Fibroblast of skin of scalp (primary cell): ENCODE results near the gene DTWD2.
"Not testable (repeated sequence)": the region's sequence is repeated elsewhere in the genome, so short reads cannot be mapped to it uniquely, and the experiment has no call there.

ENCODE experiments used
- DNase-seq: peaks from one replicate; pipeline ENCODE4 v3.0.0-alpha.2; 2013

The DTWD2 gene

DNA sequence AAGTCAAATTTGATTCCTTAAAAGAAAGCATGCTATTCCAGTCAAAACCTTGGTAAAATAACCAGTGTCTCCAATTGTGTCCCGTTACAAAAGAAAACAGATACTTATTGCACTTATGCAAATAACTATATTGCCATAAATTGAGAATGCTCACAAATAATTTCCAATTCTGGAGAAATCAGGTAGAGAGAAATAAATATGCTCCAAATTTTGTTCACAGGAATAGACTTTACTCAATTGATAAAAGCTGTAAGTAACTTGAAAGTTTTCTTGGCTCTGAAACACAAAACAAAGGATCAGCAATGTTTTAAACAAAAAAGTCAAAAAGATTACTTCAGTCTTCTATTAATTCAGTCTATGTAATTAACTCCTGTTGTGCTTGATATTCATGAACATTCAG is 7.8 kb upstream of the DTWD2 start:
- DNase-seq = no peak

DNA sequence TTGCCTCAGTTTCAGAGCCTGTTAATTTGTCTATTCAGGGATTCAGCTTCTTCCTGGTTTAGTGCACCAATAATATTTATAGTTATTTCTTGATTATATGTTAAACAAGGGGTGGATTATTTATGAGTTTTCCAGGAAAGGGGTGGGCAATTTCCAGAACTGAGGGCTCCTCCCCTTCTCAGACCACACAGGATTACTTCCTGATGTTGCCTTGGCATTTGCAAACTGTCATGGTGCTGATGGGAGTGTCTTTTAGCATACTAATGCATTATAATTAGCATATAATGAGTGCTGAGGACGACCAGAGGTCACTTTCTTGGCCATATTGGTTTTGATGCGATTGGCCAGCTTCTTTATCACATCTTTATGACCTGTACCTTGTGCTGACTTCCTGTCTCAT is 6.2 kb upstream of the DTWD2 start:
- no peak for DNase-seq

DNA sequence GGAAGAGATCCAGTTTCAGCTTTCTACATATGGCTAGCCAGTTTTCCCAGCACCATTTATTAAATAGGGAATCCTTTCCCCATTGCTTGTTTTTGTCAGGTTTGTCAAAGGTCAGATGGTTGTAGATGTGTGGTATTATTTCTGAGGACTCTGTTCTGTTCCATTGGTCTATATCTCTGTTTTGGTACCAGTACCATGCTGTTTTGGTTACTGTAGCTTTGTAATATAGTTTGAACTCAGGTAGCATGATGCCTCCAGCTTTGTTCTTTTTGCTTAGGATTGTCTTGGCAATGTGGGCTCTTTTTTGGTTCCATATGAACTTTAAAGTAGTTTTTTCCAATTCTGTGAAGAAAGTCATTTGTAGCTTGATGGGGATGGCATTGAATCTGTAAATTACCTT is 4.8 kb upstream of the DTWD2 start:
- DNase-seq = not testable (repeated sequence)

GRCh38 chr5:118992055-118992454 is 3.7 kb upstream of the DTWD2 start:
- not testable (repeated sequence) for DNase-seq

DNA sequence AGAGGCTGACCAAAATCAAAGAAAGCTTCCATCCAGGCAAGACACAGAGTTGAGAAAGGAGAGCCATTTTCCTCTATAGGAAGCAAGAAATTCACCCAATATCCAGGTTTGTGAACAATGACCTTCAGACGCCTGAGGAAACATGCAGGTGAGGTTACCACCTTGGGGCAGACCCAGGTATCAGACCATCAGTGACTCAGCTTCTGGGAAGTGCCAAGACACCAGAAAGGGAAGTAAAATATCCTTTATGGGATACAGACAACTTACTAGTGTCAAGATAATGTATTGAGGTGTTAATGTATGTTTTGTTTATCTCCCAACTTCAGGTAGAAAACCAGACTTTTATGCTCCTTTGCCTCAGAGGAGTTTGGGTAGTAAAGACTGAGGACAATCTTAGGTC is 2.2 kb upstream of the DTWD2 start:
- no peak for DNase-seq

DNA sequence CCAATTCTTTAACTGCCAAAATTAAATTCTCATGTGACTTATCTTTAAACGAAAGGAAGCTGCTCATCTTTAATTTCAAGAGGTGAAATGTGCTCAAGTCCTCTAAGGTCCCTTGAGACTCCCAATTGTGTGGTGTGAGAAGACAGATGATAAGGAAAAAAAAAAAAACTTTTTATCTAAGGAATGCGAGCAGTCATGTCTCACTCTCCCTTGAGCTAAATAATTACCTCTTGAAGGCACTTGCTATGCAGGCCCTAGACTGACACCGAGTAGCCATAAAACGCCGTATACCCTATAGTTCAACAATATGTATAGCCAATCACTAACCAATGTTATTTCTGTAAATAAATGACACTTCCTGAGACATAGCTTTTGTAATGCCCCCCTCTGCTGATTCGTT is 1.5 kb upstream of the DTWD2 start:
- DNase-seq = peak; percentile 8

- DNase-seq = no peak
Observed at GRCh38 chr5:118988866-118989180, 476 bp upstream of the DTWD2 start.

DNA sequence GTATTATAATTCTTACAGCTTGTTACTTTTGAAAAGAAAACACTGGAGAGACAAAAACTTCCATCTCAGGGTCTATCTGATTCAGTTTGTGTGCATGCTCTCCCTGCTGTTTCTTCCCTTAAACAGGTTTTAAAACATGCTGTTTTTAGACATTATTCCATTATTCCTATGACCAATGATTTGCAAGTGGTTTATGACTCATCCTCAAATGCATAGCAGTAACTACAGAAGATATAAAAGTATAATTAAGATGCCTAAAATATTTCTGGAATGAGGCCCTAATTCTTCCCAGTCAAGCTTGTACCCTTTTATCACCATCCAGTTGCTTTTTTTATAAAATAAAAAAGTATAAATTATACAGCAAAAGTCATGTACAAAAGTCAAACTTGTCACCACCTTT is 3.7 kb downstream of the DTWD2 start:
- DNase-seq = peak; percentile 86

DNA sequence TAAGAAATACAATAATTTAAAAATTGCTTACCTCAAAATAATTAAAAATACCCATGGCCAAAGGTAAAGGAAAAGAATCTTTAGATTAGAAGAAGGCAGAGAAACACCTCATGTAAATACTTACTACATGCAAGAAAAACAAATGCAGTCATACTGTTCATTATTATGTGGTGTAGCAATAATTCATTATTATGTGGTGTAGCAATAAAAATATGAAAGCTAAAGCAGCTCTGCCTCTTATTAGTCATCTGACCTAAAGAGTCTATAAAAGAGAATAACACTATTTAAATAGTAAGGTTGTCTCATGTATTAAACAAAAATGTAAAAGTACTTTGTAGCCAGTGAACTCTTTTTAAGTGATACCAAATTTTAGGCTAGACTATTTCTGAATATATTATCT is 6.6 kb downstream of the DTWD2 start:
- no peak for DNase-seq

DNA sequence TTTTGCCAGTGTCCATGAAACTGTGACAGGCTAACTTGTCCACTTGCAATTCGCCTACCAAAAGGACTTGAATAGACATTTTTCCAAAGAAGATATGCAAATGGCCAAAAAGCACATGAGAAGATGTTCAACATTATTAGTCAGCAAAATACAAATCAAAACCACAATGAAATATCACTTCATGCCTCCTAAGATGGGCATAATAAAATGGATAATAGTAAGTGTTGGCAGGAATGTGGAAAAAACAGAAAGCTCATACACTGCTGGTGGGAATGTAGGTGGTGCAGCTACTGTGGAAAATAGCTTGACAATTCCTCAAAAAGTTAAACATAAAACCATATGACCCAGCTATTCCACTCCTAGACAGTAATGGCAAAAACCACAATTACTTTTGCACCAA is 7.9 kb downstream of the DTWD2 start:
- no peak for DNase-seq

GRCh38 chr5:118980017-118980416 is 8.3 kb downstream of the DTWD2 start:
- DNase-seq = no peak

- not testable (repeated sequence) for DNase-seq
Observed at GRCh38 chr5:118973779-118974445, 14.4 kb downstream of the DTWD2 start.

DNA sequence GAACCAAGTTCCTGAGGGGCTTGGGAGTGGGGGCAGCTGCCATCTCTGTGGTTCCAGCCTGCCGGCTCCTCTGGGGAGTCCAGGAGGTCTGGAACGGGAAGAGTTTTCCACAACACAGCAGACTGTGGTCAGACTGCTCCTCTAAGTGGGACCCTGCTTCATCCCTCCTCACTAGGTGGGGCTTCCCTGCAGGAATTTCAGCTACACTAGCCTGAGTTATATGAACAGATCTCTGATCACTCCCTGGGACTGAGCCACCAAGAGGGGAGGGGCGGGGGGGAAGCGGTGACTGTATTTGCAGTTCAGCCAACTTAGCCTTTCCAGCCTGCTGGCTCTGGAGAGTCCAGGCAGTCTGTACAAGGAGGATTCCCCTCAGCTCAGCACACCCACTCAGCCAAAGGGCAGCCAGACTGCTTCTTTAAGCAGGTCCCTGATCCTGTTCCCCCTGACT is 19.4 kb downstream of the DTWD2 start:
- DNase-seq = peak; percentile 27

DNA sequence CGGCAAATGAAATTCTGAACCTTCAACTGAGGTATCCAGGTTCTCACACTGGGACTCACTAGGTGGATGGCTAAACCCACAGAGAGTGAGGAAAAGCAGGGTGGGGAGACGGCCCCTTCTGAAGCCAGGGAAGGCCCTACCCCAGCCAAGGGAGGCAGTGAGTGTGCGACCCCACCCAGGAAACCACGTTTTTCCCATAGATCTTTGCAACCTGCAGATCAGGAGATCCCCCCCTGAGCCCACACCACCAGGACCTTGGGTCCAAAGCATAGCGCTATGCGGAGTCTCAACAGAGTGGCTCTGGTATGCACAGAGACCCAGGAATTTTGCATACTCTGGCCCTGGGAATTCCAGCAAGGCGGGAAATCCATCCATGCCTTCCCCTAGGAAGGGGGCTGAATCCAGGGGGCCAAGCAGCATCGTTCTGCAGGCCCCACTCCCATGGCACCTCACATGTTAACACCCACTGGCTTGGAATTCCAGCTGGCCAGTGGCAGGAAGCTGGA is 19.9 kb downstream of the DTWD2 start:
- no peak for DNase-seq

DNA sequence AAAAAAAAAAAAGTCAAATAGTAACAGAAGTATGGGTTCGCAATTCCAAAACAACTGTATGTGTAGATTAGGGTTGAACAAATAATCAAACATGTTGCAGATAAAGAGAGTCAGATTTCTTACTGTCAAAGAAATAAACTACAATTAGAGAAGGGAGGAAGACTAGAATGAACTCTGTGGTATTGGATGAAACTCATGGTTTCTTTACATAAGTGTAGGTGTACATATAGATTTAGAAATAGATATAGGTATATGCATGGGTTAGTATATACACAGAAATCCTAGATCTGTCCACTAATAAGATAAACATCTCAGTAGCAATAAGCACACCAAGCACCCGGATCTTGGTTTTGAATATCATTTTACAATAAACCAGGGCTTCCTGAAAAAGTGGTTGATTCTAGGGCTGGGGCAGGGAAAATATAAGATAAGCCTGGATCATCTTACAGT is 21.3 kb downstream of the DTWD2 start:
- DNase-seq = no peak

GRCh38 chr5:118965890-118966289 is 22.5 kb downstream of the DTWD2 start:
- no peak for DNase-seq

DNA sequence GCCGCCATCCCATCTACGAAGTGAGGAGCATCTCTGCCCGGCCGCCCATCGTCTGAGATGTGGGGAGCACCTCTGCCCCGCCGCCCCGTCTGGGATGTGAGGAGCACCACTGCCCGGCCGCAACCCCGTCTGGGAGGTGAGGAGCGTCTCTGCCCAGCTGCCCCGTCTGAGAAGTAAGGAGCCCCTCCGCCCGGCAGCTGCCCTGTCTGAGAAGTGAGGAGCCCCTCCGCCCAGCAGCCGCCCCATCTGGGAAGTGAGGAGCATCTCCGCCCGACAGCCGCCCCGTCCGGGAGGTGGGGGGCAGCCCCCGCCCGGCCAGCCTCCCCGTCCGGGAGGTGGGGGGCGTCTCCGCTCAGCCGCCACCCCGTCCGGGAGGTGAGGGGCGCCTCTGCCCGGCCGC is 23.4 kb downstream of the DTWD2 start:
- not testable (repeated sequence) for DNase-seq

DNA sequence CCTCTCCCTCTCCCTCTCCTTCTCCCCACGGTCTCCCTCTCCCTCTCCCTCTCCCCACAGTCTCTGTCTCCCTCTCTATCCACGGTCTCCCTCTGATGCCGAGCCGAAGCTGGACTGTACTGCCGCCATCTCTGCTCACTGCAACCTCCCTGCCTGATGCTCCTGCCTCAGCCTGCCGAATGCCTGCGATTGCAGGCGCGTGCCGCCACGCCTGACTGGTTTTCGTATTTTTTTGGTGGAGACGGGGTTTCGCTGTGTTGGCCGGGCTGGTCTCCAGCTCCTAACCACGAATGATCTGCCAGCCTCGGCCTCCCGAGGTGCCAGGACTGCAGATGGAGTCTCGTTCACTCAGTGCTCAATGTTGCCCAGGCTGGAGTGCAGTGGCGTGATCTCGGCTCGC is 24.0 kb downstream of the DTWD2 start:
- not testable (repeated sequence) for DNase-seq

DNA sequence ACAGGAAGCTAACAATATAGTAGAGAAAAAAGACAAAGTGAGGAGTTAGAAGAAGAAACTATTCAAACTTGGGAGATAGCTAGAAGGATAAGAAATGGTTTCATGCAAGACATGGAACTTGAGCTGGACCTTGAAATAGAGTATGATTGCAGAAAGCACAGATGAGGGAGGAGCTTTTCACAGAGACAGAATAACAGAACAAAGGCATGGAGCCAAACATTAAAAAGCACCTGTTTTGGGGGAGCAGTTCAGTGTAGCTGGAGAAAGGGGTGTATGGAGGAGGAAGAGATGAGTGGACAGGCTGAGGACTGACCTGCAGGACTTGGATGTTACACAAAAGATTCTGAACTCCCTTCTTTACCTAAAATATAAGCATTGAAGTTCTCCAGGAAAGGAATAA is 25.2 kb downstream of the DTWD2 start:
- no peak for DNase-seq

DNA sequence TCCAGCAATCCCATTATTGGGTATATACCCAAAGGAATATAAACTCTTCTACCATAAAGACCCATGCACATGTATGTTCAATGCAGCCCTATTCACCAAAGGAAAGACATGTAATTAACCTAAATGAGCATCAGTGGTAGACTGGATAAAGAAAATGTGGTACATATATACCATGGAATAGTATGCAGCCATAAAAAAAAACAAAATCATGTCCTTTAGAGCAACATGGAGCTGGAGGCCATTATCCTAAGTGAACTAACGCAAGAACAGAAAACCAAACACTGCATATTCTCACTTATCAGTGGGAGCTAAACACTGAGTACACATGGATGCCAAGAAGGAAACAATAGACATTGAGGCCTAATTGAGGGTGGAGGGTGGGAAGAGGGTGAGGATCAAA is 27.8 kb downstream of the DTWD2 start:
- DNase-seq = no peak

DNA sequence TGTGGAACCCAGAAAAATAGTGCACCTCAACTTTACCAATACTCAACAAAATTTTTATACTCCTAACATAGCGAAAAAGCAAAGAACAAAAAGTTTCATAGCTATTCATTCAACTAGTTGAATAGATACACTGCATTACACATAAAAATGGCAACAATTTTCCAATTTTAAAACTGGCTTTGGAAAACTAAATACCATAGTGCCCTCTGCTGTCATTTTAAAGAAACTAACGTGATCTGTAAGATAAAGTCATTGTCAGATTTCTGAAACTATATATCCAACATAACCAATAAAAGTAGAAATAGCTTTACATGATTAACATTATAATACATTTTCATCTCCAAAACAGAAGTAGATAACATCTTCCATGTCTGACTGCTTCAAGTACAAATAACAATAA is 31.6 kb downstream of the DTWD2 start:
- DNase-seq = peak; percentile 18

DNA sequence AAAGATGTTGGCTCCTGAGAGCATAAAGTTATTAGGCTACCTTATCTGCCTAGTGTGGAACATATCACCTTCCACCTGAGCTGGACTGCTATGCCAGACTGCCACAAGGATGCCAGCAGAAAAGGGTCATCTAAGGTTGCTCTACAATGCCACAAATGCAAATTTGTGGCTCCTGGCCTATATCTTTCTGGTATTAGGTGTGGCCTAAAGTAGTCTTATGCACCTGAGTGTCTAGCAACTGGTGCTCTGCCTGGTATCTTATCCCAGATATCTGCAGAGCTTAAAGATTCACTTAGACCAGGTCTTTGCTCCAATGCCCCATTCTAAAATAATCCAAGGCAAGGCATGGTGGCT is 34.7 kb downstream of the DTWD2 start:
- no peak for DNase-seq

GRCh38 chr5:118952992-118953651 is 35.2 kb downstream of the DTWD2 start:
- DNase-seq = peak; percentile 4

DNA sequence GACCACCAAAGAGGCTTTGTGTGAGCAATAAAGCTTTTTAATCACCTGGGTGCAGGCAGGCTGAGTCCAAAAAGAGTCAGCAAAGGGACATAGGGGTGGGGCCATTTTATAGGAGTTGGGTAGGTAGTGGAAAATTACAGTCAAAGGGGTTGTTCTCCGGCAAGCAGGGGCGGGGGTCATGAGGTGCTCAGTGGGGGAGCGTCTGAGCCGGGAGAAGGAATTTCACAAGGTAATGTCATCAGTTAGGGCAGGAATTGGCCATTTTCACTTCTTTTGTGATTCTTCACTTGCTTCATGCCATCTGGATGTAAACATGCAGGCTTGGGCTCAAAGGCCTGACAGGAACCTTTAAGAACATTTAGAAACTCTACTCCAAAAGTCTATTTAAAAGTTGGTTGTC is 36.0 kb downstream of the DTWD2 start:
- not testable (repeated sequence) for DNase-seq

- not testable (repeated sequence) for DNase-seq
Observed at GRCh38 chr5:118950354-118950753, 38.0 kb downstream of the DTWD2 start.
